ENCODE results near the gene THRB.
A peak's percentile ranks its signal among the peaks of the same experiment; 100 is the strongest.

Gene THRB

GRCh38 chr3:24272875-24273274 is 221.8 kb downstream of the THRB start:
- H3K36me3 Mint-ChIP-seq (ENCODE audit: low read depth): no peaks in the 10 kb centered on the region
- no peak for DNase-seq
- H3K27me3 Mint-ChIP-seq (ENCODE audit: low read depth, poor library complexity): peaks cover 8% of the 10 kb centered on the region
- no peak overlapping the region for H3K4me3 Mint-ChIP-seq
- no peaks in the 10 kb centered on the region for H3K9me3 Mint-ChIP-seq
- H3K4me1 Mint-ChIP-seq: peaks cover 11% of the 10 kb centered on the region
- no peak overlapping the region for H3K27ac Mint-ChIP-seq
- TF ChIP-seq CTCF (IDR thresholded peaks at IDR 0.05): no peak

- DNase-seq: no peak
- H3K4me3 Mint-ChIP-seq: no peak overlapping the region
These were observed 222.2 kb downstream of the THRB start for GRCh38 chr3:24272408-24272807.

GRCh38 chr3:24271228-24271627 is 223.4 kb downstream of the THRB start:
- no peak overlapping the region for H3K4me3 Mint-ChIP-seq
- peaks cover 11% of the 10 kb centered on the region for H3K27me3 Mint-ChIP-seq (ENCODE audit: low read depth, poor library complexity)
- H3K9me3 Mint-ChIP-seq: no peaks in the 10 kb centered on the region
- H3K4me1 Mint-ChIP-seq: peaks cover 11% of the 10 kb centered on the region
- TF ChIP-seq CTCF (IDR thresholded peaks at IDR 0.05): no peak
- no peak for DNase-seq
- H3K36me3 Mint-ChIP-seq (ENCODE audit: low read depth): no peaks in the 10 kb centered on the region
- no peak overlapping the region for H3K27ac Mint-ChIP-seq

More at GRCh38 chr3:24272408-24272807, 222.2 kb downstream of the THRB start:
- H3K9me3 Mint-ChIP-seq: no peaks in the 10 kb centered on the region
- H3K27ac Mint-ChIP-seq: no peak overlapping the region
- peaks cover 12% of the 10 kb centered on the region for H3K27me3 Mint-ChIP-seq (ENCODE audit: low read depth, poor library complexity)
- no peak for TF ChIP-seq CTCF (IDR thresholded peaks at IDR 0.05)
- H3K4me1 Mint-ChIP-seq: peaks cover 11% of the 10 kb centered on the region
- no peaks in the 10 kb centered on the region for H3K36me3 Mint-ChIP-seq (ENCODE audit: low read depth)

- H3K27me3 Mint-ChIP-seq (ENCODE audit: low read depth, poor library complexity): peaks cover 13% of the 10 kb centered on the region
- DNase-seq: no peak
- no peak for TF ChIP-seq CTCF (IDR thresholded peaks at IDR 0.05)
These were observed 223.9 kb downstream of the THRB start for GRCh38 chr3:24270744-24271143.

GRCh38 chr3:24270204-24270691 is 224.4 kb downstream of the THRB start:
- peak; percentile 20 for DNase-seq
- no peak overlapping the region for H3K27ac Mint-ChIP-seq
- H3K4me1 Mint-ChIP-seq: peaks cover 11% of the 10 kb centered on the region

More at GRCh38 chr3:24270744-24271143, 223.9 kb downstream of the THRB start:
- H3K4me3 Mint-ChIP-seq: no peak overlapping the region
- no peaks in the 10 kb centered on the region for H3K9me3 Mint-ChIP-seq
- no peaks in the 10 kb centered on the region for H3K36me3 Mint-ChIP-seq (ENCODE audit: low read depth)
- H3K4me1 Mint-ChIP-seq: peaks cover 11% of the 10 kb centered on the region
- no peak overlapping the region for H3K27ac Mint-ChIP-seq

More at GRCh38 chr3:24270204-24270691, 224.4 kb downstream of the THRB start:
- no peak for TF ChIP-seq CTCF (IDR thresholded peaks at IDR 0.05)
- Mint-ChIP-seq H3K9me3 (no peaks in the 10 kb centered on the region), H3K36me3 (ENCODE audit: low read depth) (no peaks in the 10 kb centered on the region), H3K27me3 (ENCODE audit: low read depth, poor library complexity) (peaks cover 13% of the 10 kb centered on the region), H3K4me3 (no peak overlapping the region)
